Activated CD4-positive, alpha-beta T cell treated with anti-CD3 and anti-CD28 coated beads, Interleukin-2, amount 50 U/mL, for 1 hour (primary cell): ENCODE measurements around the gene EIF2B2.
"Not testable (repeated sequence)": the region's sequence is repeated elsewhere in the genome, so short reads cannot be mapped to it uniquely, and the experiment has no call there.

ENCODE experiments used
- DNase-seq: peaks from one replicate; pipeline ENCODE4 v3.0.0-alpha.2; 2020

EIF2B2 gene

GRCh38 chr14:74974364-74975058, 28.2 kb upstream of the EIF2B2 start:
- no peak for DNase-seq

- DNase-seq: no peak
These were observed 27.5 kb upstream of the EIF2B2 start for GRCh38 chr14:74975059-74975810.

GRCh38 chr14:74976264-74977113, 26.2 kb upstream of the EIF2B2 start:
- DNase-seq: no peak

- no peak for DNase-seq
These were observed 25.4 kb upstream of the EIF2B2 start for GRCh38 chr14:74977164-74977900.

GRCh38 chr14:74977901-74978385, 24.8 kb upstream of the EIF2B2 start:
- no peak for DNase-seq

DNA sequence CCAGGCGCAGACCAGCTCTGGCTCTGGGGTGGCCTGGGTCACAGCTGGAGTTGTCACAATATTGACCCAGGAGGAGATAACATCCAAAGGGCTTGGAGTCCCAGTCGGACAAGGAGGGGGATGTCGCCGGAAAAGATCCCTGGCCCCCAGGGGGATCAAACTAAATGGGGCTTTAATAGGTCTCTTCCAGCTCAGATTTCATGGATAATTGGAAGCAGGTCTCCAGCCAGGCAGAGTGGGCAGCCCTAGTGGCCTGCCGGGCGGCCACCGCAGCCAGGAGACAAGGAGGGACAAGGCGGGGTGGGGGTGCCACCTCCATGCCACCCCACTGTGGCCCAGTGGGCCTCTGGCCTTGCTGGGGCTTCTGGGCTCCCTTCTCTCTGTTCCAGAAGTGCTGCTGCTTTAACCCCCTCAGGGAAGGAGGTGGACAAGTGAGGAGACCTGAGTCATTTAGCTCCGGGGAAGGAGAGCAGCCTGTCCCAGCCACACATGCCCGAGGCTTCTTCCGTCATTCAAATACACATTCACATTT, 24.2 kb upstream of the EIF2B2 start:
- no peak for DNase-seq

GRCh38 chr14:74979029-74979428, 23.7 kb upstream of the EIF2B2 start:
- DNase-seq: no peak

DNA sequence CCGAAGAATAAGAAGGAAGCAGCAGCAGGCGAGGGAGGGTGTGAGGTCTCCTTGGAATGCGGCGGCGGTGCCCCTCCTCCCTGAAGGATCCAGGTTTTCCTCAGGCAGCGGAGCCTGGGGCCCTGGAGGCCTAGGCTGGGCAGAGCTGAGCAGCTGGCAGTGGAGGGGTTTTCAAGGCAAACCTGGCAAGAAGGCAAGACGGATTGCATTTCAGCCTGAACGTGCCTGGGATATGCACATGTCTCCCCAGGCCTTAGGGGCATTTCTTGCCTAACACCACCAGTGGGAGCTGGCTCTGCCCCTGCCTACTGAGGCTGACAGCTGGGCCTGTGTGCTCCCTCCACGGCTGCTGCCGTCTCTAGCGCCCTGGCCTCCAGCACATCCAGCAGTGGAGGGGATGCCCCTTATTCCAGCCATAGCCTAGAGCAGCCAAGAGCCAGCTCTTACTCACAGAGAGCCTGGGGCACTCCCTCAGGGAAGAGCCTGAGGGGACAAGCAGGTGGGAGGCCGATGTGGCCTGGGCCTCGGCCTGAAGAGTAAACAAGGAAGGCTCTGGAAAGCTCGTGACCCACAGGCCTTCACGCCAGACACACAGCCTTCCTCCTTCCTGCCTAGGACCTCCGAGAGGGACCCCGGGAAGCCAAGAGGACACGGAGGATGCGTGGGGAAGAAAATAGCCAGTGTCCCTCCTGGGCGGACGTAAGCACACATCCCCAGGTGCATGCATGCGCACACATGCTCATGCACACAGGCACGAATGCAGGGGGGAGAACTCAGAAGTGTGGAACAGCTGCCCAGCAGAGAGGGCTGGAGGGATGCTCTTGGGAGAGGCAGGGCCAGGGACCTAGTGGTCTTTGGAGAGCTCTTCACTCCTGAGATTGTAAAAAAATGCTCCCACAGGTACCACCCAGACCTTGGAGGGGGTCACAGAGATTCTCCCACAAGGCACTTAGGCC, 23.0 kb upstream of the EIF2B2 start:
- DNase-seq: no peak

DNA sequence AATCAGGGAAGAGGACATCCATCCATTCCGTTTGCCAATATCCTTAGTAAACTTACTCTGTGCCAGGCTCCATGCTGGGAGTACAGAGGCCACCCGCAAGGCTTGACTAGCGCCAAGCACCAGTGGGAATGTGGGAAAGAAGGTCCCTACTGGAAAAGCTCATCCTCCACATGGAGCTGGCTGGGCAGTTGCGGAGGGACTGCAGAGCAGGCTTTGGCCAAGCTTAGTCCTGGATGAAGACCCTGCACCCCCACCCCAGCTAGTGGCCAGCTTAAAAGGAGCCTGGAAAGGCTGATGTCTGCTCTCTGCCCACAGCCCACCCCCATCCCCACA, 22.4 kb upstream of the EIF2B2 start:
- no peak for DNase-seq

DNA sequence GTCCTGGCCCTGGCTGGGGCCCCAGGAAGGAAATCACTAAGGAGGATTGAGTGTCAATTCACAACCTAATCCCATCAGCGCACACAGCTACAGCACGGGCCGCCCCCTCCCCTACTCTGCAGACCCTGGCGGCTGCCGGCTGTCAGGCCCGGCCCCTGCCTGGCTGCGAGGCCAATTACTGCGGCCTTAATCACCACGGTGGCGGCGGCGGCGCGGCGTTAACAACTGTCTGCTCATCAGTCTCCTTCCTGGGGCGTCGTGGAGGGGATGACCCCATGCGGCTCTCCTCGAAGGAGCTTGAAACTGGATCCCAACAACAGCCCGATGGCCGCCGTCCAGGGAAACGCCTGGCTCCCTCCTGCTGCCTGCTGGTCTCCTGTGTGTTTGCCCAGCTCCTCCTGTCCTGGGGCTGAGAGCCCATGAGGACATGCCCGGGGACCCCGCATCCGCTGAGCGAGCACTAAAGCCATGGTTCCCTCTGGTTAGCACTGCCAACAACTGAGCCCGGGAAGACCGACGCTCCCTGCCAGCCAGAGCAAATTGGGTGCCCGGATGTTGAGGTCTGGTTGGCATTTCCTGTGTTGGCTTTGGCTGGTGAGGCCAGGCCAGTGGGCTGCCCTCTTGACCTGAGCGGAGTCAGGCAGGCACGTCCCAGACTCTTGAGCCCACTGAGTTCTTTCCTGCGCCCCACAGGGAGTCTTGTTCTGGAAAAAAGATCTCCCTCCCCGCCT, 21.8 kb upstream of the EIF2B2 start:
- no peak for DNase-seq

DNA sequence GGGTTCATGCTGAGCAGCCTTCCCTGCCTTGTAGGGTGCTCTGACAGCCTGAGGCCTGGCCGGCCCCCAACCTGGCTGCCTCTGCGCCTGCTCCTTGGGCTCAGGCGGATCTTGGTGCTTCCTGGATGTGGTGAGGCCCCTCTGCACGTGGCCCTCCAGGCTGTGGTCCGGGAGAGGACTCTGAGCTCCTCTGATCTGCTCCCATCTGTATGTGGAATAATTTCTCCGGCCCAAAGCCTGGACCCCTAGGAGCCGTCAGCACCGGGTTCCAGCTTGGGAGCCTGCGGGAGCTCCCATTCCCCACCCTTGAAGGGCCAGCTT, 21.3 kb upstream of the EIF2B2 start:
- DNase-seq: no peak

DNA sequence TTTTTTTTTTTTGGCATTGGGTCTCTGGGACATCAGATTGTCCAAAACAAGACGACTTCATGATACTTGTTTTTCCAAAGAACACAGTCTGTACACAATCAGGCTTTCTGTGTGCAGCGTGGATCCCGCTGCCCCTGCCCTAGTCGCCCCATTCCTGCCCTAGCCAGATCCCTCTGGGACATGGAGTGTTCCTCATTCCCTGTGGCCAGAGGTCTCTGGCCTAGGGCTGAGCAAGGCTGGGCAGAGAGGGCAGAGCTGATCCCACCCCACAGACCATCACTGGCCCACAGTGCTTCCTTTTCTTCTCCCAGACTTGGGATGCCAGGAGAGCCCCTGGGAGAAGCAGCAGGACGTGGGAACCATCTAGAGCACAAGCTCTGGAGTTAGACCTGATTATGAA, 20.9 kb upstream of the EIF2B2 start:
- no peak for DNase-seq

DNA sequence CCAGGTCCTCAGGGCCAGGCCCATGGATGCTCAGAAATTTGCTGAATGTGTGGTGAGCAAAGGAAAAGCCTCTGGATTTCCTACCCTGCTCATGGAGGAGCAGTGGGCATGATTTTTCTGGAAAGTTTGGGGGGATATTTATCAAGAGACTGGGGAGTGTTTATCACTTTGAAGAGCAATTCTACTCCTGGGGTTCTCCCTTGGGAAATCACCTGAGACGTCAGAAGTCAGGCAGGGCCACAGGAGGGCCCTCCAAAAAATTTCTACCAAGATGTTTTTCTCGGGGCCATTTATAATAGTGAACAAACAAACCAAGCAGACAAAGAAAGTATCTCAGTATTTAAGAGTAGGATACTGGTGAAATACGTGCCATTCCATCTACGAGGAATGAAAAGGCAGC, 20.1 kb upstream of the EIF2B2 start:
- DNase-seq: no peak

- DNase-seq: no peak
These were observed 19.4 kb upstream of the EIF2B2 start for GRCh38 chr14:74983343-74983742.

- no peak for DNase-seq
These were observed 18.3 kb upstream of the EIF2B2 start for GRCh38 chr14:74984236-74985027.

- DNase-seq: no peak
These were observed 17.8 kb upstream of the EIF2B2 start for GRCh38 chr14:74985028-74985310.

GRCh38 chr14:74985806-74986205, 16.9 kb upstream of the EIF2B2 start:
- DNase-seq: no peak

DNA sequence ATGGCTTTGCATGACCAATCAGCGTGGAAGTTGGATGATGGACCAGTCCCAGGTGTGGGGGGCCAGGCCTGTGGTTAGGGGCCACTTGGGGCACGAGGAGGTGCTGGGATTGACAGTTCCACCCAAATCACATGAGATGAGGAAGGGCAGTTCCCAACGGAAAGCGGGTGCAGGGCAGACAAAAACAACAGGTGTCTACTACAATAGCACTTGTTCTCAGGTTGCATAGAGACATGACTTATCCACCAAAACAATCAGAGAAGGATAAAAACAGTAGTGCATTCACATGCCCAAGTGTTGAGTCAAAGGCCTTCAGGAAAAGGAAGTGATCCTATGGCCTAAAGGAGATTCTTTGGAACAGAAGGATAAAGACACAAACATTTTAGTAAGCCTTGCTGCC, 14.6 kb upstream of the EIF2B2 start:
- no peak for DNase-seq

DNA sequence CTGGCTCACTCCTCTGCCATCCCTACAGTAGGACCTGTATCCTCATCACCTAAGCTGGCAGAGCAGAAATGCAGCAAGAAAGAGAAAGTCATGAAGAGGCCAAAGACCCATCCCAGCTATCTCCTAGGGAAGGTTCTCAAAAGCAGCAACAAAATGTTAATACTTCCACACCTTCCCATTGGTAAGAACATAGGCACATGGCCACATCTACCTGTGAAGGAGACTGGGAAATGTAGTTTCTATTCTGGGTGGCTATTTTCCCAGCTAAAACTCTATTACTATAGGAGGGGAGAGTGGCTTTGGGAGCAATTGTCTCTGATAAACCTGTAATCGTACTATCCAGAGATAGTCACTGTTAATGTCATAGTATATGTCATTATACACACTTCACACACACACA, 13.7 kb upstream of the EIF2B2 start:
- no peak for DNase-seq

DNA sequence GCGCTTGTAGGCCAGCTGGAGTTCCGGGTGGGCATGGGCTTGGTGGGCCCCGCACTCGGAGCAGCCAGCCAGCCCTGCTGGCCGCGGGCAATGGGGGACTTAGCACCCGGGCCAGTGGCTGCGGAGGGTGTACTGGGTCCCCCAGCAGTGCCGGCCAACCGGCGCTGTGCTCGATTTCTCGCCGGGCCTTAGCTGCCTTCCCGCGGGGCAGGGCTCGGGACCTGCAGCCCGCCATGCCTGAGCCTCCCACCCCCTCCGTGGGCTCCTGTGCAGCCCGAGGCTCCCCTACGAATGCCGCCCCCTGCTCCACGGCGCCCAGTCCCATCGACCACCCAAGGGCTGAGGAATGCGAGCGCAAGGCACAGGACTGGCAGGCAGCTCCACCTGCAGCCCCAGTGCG, 8.5 kb upstream of the EIF2B2 start:
- not testable (repeated sequence) for DNase-seq
